CD4-positive, CD25-positive, alpha-beta regulatory T cell (primary cell): ENCODE measurements around the gene TLCD1. TPM values are rescaled to one million over a fixed set of nuclear protein-coding genes. Genes with fewer than 3 reads are reported as not detected.

Experiments used
- ATAC-seq, 2 donors: fragments of 150-1000 bp; cut with Tn5 transposase; one replicate each; pipeline ENCODE4 v1.10.0; 2021; ENCODE audit warnings: low read depth in 2 of 2, moderate number of reproducible peaks in 2 of 2, moderate library complexity in 1 of 2
- DNase-seq, 3 donors: peaks; one replicate each; pipeline versions ENCODE4 v3.0.0 to v3.0.0-alpha.2; 2012 to 2022; ENCODE audit warnings: mixed read lengths in 1 of 3
- H3K27ac ChIP-seq: one replicate; pipeline ENCODE4 v1.7.0; 2013; ENCODE audit warnings: mild to moderate bottlenecking, low read length; ENCODE audit not compliant: insufficient read depth, poor library complexity, severe bottlenecking
- H3K27me3 ChIP-seq: one replicate; pipeline ENCODE4 v1.7.0; 2013; ENCODE audit warnings: low read length; ENCODE audit not compliant: control insufficient read depth, insufficient read depth
- H3K36me3 ChIP-seq: one replicate; pipeline ENCODE4 v1.7.0; 2013; ENCODE audit warnings: mild to moderate bottlenecking, low read length, moderate library complexity; ENCODE audit not compliant: control insufficient read depth, insufficient read depth
- H3K4me1 ChIP-seq: 2 replicates; pipeline ENCODE4 v1.7.0; 2013; ENCODE audit warnings: mild to moderate bottlenecking, low read length; ENCODE audit not compliant: insufficient read depth, control insufficient read depth, poor library complexity, severe bottlenecking
- H3K4me3 ChIP-seq: one replicate; pipeline ENCODE4 v1.7.0; 2013; ENCODE audit warnings: low read depth, mild to moderate bottlenecking, low read length, moderate library complexity
- H3K9me3 ChIP-seq, 2 experiments: 1 replicate in 1 of 2; 2 replicates in 1 of 2; pipeline ENCODE4 v1.7.0; 2013; ENCODE audit warnings: low read length in 2 of 2, mild to moderate bottlenecking in 1 of 2, moderate library complexity in 1 of 2; ENCODE audit not compliant: control insufficient read depth in 2 of 2
- H3K27ac Mint-ChIP-seq, 3 donors: one replicate each; pipeline ENCODE4 v1.8.0; 2020 to 2022; ENCODE audit warnings: mild to moderate bottlenecking in 3 of 3, mixed read lengths in 3 of 3, moderate library complexity in 2 of 3
- H3K27me3 Mint-ChIP-seq: one replicate; pipeline ENCODE4 v1.8.0; 2022; ENCODE audit warnings: mild to moderate bottlenecking, mixed read lengths
- H3K36me3 Mint-ChIP-seq: one replicate; pipeline ENCODE4 v1.8.0; 2020; ENCODE audit warnings: mixed read lengths
- H3K4me1 Mint-ChIP-seq, 4 donors: one replicate each; pipeline ENCODE4 v1.8.0; 2020 to 2022; ENCODE audit warnings: mixed read lengths in 4 of 4, mild to moderate bottlenecking in 1 of 4
- H3K4me3 Mint-ChIP-seq, 4 donors: one replicate each; pipeline ENCODE4 v1.8.0; 2020 to 2022; ENCODE audit warnings: mild to moderate bottlenecking in 4 of 4, mixed read lengths in 4 of 4, moderate library complexity in 3 of 4
- H3K9me3 Mint-ChIP-seq, 7 donors: one replicate each; pipeline ENCODE4 v1.8.0; 2020 to 2022; ENCODE audit warnings: mixed read lengths in 7 of 7, mild to moderate bottlenecking in 3 of 7, moderate library complexity in 2 of 7
- polyA plus RNA-seq, 4 donors: library from polyadenylated mRNA; unstranded; fragments of 300-500 nt; fragmentation: Illumina TruSeq; gene quantifications; one replicate each; pipeline ENCODE4 v1.2.3, GENCODE V29; 2021
- total RNA-seq: library from RNA; stranded (reverse); gene quantifications from one replicate; pipeline ENCODE4 v1.2.3, GENCODE V29; 2022

Gene TLCD1
- total and polyA plus RNA-seq, 5 donors from 2014 or later = 1.3 TPM; not detected in 4

GRCh38 chr17:28705074-28705659 is 20.9 kb downstream of the TLCD1 start:
- Histone ChIP-seq H3K4me1 (no peaks in the 10 kb centered on the region), H3K27ac (no peak overlapping the region), H3K27me3 (no peaks in the 10 kb centered on the region), H3K9me3 (no peaks in the 10 kb centered on the region), H3K36me3 (peaks cover 30% of the 10 kb centered on the region), H3K4me3 (no peak overlapping the region)
- Mint-ChIP-seq H3K4me1 (peaks cover 0 to 7% (median 3%) of the 10 kb centered on the region in 4 donors), H3K27me3 (no peaks in the 10 kb centered on the region), H3K4me3 (no peak overlapping the region), H3K9me3 (peaks cover 0 to 2% (median 0%) of the 10 kb centered on the region in 7 donors), H3K36me3 (peaks cover 22% of the 10 kb centered on the region), H3K27ac (peak overlapping the region in 1 of 3 donors; percentile 80)
- ATAC-seq (no peak), DNase-seq (no peak)

GRCh38 chr17:28704219-28704858 is 21.7 kb downstream of the TLCD1 start:
- H3K4me3 Mint-ChIP-seq = no peak overlapping the region
- Histone ChIP-seq H3K4me3 (no peak overlapping the region), H3K27ac (no peak overlapping the region), H3K9me3 (no peaks in the 10 kb centered on the region), H3K27me3 (no peaks in the 10 kb centered on the region), H3K36me3 (peaks cover 38% of the 10 kb centered on the region), H3K4me1 (no peaks in the 10 kb centered on the region)
- peaks cover 22% of the 10 kb centered on the region for H3K36me3 Mint-ChIP-seq
- peaks cover 0 to 7% (median 3%) of the 10 kb centered on the region in 4 donors for H3K4me1 Mint-ChIP-seq
- H3K27me3 Mint-ChIP-seq = no peaks in the 10 kb centered on the region
- ATAC-seq (peak in 1 of 2 donors; percentile 23), DNase-seq (no peak)
- peak overlapping the region in 2 of 3 donors; percentile 45 to 65 for H3K27ac Mint-ChIP-seq
- H3K9me3 Mint-ChIP-seq = peaks cover 0 to 2% (median 0%) of the 10 kb centered on the region in 7 donors

GRCh38 chr17:28703552-28704218 is 22.3 kb downstream of the TLCD1 start:
- peaks cover 0 to 7% (median 3%) of the 10 kb centered on the region in 4 donors for H3K4me1 Mint-ChIP-seq
- no peak for DNase-seq
- peak overlapping the region in 2 of 3 donors; percentile 15 to 65 for H3K27ac Mint-ChIP-seq
- no peaks in the 10 kb centered on the region for H3K27me3 ChIP-seq
- no peak for ATAC-seq
- H3K4me3 Mint-ChIP-seq = no peak overlapping the region
- H3K27me3 Mint-ChIP-seq = no peaks in the 10 kb centered on the region
- H3K4me3 ChIP-seq = no peak overlapping the region
- no peaks in the 10 kb centered on the region for H3K4me1 ChIP-seq
- H3K27ac ChIP-seq = no peak overlapping the region
- peaks cover 0 to 2% (median 0%) of the 10 kb centered on the region in 7 donors for H3K9me3 Mint-ChIP-seq
- peaks cover 26% of the 10 kb centered on the region for H3K36me3 Mint-ChIP-seq
- peaks cover 44% of the 10 kb centered on the region for H3K36me3 ChIP-seq
- H3K9me3 ChIP-seq = no peaks in the 10 kb centered on the region

GRCh38 chr17:28702752-28703150 is 23.3 kb downstream of the TLCD1 start:
- Histone ChIP-seq H3K27me3 (no peaks in the 10 kb centered on the region), H3K9me3 (no peaks in the 10 kb centered on the region), H3K4me3 (no peak overlapping the region), H3K36me3 (peaks cover 54% of the 10 kb centered on the region), H3K4me1 (no peaks in the 10 kb centered on the region), H3K27ac (no peak overlapping the region)
- H3K36me3 Mint-ChIP-seq = peaks cover 32% of the 10 kb centered on the region
- H3K4me3 Mint-ChIP-seq = no peak overlapping the region
- peaks cover 0 to 2% (median 0%) of the 10 kb centered on the region in 7 donors for H3K9me3 Mint-ChIP-seq
- DNase-seq (no peak), ATAC-seq (no peak)
- H3K27ac Mint-ChIP-seq = peak overlapping the region in 1 of 3 donors; percentile 15
- H3K4me1 Mint-ChIP-seq = peaks cover 0 to 7% (median 2%) of the 10 kb centered on the region in 4 donors
- no peaks in the 10 kb centered on the region for H3K27me3 Mint-ChIP-seq

- Histone ChIP-seq H3K4me3 (no peak overlapping the region), H3K36me3 (peaks cover 59% of the 10 kb centered on the region), H3K27ac (no peak overlapping the region), H3K4me1 (no peaks in the 10 kb centered on the region), H3K9me3 (no peaks in the 10 kb centered on the region), H3K27me3 (no peaks in the 10 kb centered on the region)
- ATAC-seq = no peak
- H3K27ac Mint-ChIP-seq = peak overlapping the region in 2 of 3 donors; percentile 36 to 87
- H3K27me3 Mint-ChIP-seq = no peaks in the 10 kb centered on the region
- H3K9me3 Mint-ChIP-seq = peaks cover 0 to 2% (median 0%) of the 10 kb centered on the region in 7 donors
- DNase-seq = no peak
- no peak overlapping the region for H3K4me3 Mint-ChIP-seq
- peaks cover 0 to 3% (median under 1%) of the 10 kb centered on the region in 4 donors for H3K4me1 Mint-ChIP-seq
- H3K36me3 Mint-ChIP-seq = peaks cover 36% of the 10 kb centered on the region
Measured at GRCh38 chr17:28702026-28702751, 23.8 kb downstream of the TLCD1 start.

- Histone ChIP-seq H3K27me3 (no peaks in the 10 kb centered on the region), H3K4me1 (no peaks in the 10 kb centered on the region), H3K36me3 (peaks cover 67% of the 10 kb centered on the region), H3K27ac (no peak overlapping the region), H3K4me3 (no peak overlapping the region), H3K9me3 (no peaks in the 10 kb centered on the region)
- peaks cover 0 to 3% (median 0%) of the 10 kb centered on the region in 4 donors for H3K4me1 Mint-ChIP-seq
- no peak overlapping the region for H3K4me3 Mint-ChIP-seq
- H3K27me3 Mint-ChIP-seq = no peaks in the 10 kb centered on the region
- H3K36me3 Mint-ChIP-seq = peaks cover 36% of the 10 kb centered on the region
- H3K9me3 Mint-ChIP-seq = peaks cover 0 to 2% (median 0%) of the 10 kb centered on the region in 7 donors
- peak overlapping the region in 2 of 3 donors; percentile 20 to 76 for H3K27ac Mint-ChIP-seq
- DNase-seq = no peak
- ATAC-seq = no peak
Measured at GRCh38 chr17:28700830-28701492, 25.1 kb downstream of the TLCD1 start.

GRCh38 chr17:28700278-28700677 is 25.8 kb downstream of the TLCD1 start:
- Mint-ChIP-seq H3K27ac (no peak overlapping the region), H3K36me3 (peaks cover 38% of the 10 kb centered on the region)
- no peaks in the 10 kb centered on the region for H3K27me3 ChIP-seq

More at GRCh38 chr17:28700278-28700677, 25.8 kb downstream of the TLCD1 start:
- Mint-ChIP-seq H3K9me3 (peaks cover 0 to 2% (median 0%) of the 10 kb centered on the region in 7 donors), H3K4me1 (peaks cover 0 to 3% (median 0%) of the 10 kb centered on the region in 4 donors), H3K4me3 (no peak overlapping the region), H3K27me3 (no peaks in the 10 kb centered on the region)
- peaks cover 73% of the 10 kb centered on the region for H3K36me3 ChIP-seq
- no peak overlapping the region for H3K27ac ChIP-seq
- no peak overlapping the region for H3K4me3 ChIP-seq
- ATAC-seq (no peak), DNase-seq (no peak)
- H3K9me3 ChIP-seq = no peaks in the 10 kb centered on the region
- H3K4me1 ChIP-seq = no peaks in the 10 kb centered on the region
